Mesendoderm (in vitro differentiated cells): ENCODE results near the gene ARSB. TPM values are rescaled to one million over a fixed set of nuclear protein-coding genes. Genes with fewer than 3 reads are reported as not detected.

Experiments
- DNase-seq: peaks from one replicate; pipeline ENCODE4 v3.0.0; 2013
- H2AK5ac ChIP-seq: 2 replicates; pipeline ENCODE4 v1.6.1; 2013; ENCODE audit warnings: low read length, inconsistent platforms
- H2BK120ac ChIP-seq: 2 replicates; pipeline ENCODE4 v1.6.1; 2013; ENCODE audit warnings: low read depth, mild to moderate bottlenecking, low read length, moderate library complexity, mixed read lengths
- H2BK15ac ChIP-seq: replicated peaks from 2 replicates; pipeline ENCODE4 v1.6.1; 2013; ENCODE audit warnings: low read depth, mild to moderate bottlenecking, moderate library complexity
- H2BK5ac ChIP-seq: 2 replicates; pipeline ENCODE4 v1.6.1; 2013; ENCODE audit warnings: low read length, inconsistent platforms
- H3K18ac ChIP-seq: 2 replicates; pipeline ENCODE4 v1.6.1; 2013; ENCODE audit warnings: mild to moderate bottlenecking, low read length, mixed read lengths
- H3K23ac ChIP-seq: one replicate; pipeline ENCODE4 v1.6.1; 2013; ENCODE audit warnings: low read length
- H3K27ac ChIP-seq: 2 replicates; pipeline ENCODE4 v1.5.1; 2013; ENCODE audit warnings: low read depth, mild to moderate bottlenecking, inconsistent platforms, low read length, moderate library complexity
- H3K27me3 ChIP-seq: 2 replicates; pipeline ENCODE4 v1.6.1; 2013; ENCODE audit warnings: low read length, control low read depth, mild to moderate bottlenecking, inconsistent platforms; ENCODE audit not compliant: insufficient read depth, poor library complexity
- H3K36me3 ChIP-seq: 2 replicates; pipeline ENCODE4 v1.6.1; 2013; ENCODE audit warnings: low read length, inconsistent platforms; ENCODE audit not compliant: control insufficient read depth, insufficient read depth
- H3K4ac ChIP-seq: one replicate; pipeline ENCODE4 v1.6.1; 2013; ENCODE audit warnings: low read depth, mild to moderate bottlenecking, low read length, moderate library complexity
- H3K4me1 ChIP-seq: 2 replicates; pipeline ENCODE4 v1.6.1; 2013; ENCODE audit warnings: low read depth, low read length, inconsistent platforms; ENCODE audit not compliant: control insufficient read depth
- H3K4me2 ChIP-seq: 2 replicates; pipeline ENCODE4 v1.6.1; 2013; ENCODE audit warnings: low read length
- H3K4me3 ChIP-seq: 2 replicates; pipeline ENCODE4 v1.5.1; 2013; ENCODE audit warnings: mild to moderate bottlenecking, low read length
- H3K56ac ChIP-seq: one replicate; pipeline ENCODE4 v1.6.1; 2013; ENCODE audit warnings: low read length
- H3K79me1 ChIP-seq: 2 replicates; pipeline ENCODE4 v1.6.1; 2013; ENCODE audit warnings: low read length, inconsistent platforms
- H3K79me2 ChIP-seq: 2 replicates; pipeline ENCODE4 v1.6.1; 2013; ENCODE audit warnings: mild to moderate bottlenecking, low read length; ENCODE audit not compliant: control insufficient read depth, insufficient read depth
- H3K9ac ChIP-seq: 2 replicates; pipeline ENCODE4 v1.6.1; 2013; ENCODE audit warnings: low read length, inconsistent platforms
- H4K5ac ChIP-seq: one replicate; pipeline ENCODE4 v1.6.1; 2013; ENCODE audit warnings: low read length
- H4K8ac ChIP-seq: one replicate; pipeline ENCODE4 v1.6.1; 2013; ENCODE audit warnings: low read depth, mild to moderate bottlenecking, control low read depth, low read length, moderate library complexity
- WGBS: extraction: QIAGEN DNeasy Blood & Tissue Kit; methylation state at CpG from one replicate; pipeline ENCODE4 v1.1.7; 2013; ENCODE audit warnings: low lambda C conversion rate, missing lambda C conversion rate; ENCODE audit not compliant: insufficient coverage; ENCODE audit errors: extremely low coverage; 5-methylcytosine and 5-hydroxymethylcytosine counted together
- small RNA-seq: library from polyadenylated mRNA; stranded (forward); fragments of <200 nt; extraction: miRNeasy Mini kit (QIAGEN cat#:217004); gene quantifications from one replicate; pipeline ENCODE3, GENCODE V24; 2013; ENCODE audit not compliant: insufficient read depth

The ARSB gene

GRCh38 chr5:78727786-78728761 lies 257.0 kb downstream of the ARSB start:
- H3K4me3 ChIP-seq, result no peak overlapping the region
- no CpG with 5 or more reads among the region's 7 CpGs for WGBS
- H4K5ac ChIP-seq, result no peak overlapping the region
- H2AK5ac ChIP-seq, result no peak overlapping the region
- H3K4me2 ChIP-seq, result no peak overlapping the region
- no peak overlapping the region for H2BK120ac ChIP-seq
- H3K4me1 ChIP-seq, result no peaks in the 10 kb centered on the region
- no peak overlapping the region for H3K9ac ChIP-seq
- no peak overlapping the region for H4K8ac ChIP-seq
- no peak overlapping the region for H3K18ac ChIP-seq
- DNase-seq, result no peak
- H3K27ac ChIP-seq, result no peak overlapping the region
- H3K79me2 ChIP-seq, result no peaks in the 10 kb centered on the region
- no peak overlapping the region for H2BK15ac ChIP-seq
- H3K23ac ChIP-seq, result no peak overlapping the region
- no peaks in the 10 kb centered on the region for H3K27me3 ChIP-seq
- H3K4ac ChIP-seq, result no peak overlapping the region
- H3K56ac ChIP-seq, result peak overlapping the region; percentile 25
- H3K79me1 ChIP-seq, result no peaks in the 10 kb centered on the region
- no peaks in the 10 kb centered on the region for H3K36me3 ChIP-seq
- H2BK5ac ChIP-seq, result no peak overlapping the region

Small RNAs within 50 kb of the gene (small RNA-seq; reads per million reads assigned to genes)
- not detected for gene AC025755.1
